Fibroblast of peridontal ligament (primary cell): ENCODE results near the gene ITIH5.
"Not testable (repeated sequence)": the region's sequence is repeated elsewhere in the genome, so short reads cannot be mapped to it uniquely, and the experiment has no call there.

Experiments
- DNase-seq: peaks from one replicate; pipeline ENCODE4 v3.0.0-alpha.2; 2010; ENCODE audit errors: extremely low read depth

The ITIH5 gene

GRCh38 chr10:7687228-7687907 is 20.6 kb upstream of the ITIH5 start:
- peak; percentile 64 for DNase-seq

DNA sequence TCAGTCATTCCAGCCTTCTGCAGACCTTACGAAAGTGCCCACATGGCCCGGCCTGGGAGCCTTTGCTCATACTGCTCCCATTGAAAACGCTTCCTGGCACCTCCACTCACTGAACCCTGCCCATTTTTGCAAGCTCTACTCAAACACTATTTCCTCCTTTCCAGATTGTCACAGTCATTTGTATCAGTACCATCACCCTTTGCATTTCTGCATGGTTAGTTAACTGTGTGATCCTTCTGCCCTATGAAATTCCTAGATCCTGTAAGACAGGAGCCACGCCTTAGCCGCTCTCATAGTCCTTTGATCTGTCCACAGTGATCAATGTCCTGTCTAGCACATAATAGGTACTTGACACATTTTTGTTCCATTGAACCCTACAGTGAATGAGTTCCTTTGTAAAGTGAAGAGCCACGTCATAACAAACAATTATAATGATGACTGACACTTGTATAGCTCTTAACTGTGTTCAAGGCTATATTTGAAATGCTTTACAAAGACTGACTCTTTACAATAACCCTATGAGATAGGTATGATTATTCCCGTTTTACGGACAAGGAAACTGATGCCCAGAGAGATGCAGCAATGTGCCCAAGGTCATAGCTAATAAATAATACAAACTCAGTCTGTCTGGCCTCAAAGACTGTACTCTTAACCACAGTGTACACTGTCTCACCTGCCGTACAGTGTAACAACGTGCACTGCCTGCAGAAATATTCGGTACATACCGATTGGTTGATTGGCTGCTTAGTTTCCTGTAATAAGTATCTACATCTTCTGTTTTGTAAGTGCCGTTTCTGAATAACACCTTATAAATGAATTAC is 19.8 kb upstream of the ITIH5 start:
- DNase-seq, result no peak

DNA sequence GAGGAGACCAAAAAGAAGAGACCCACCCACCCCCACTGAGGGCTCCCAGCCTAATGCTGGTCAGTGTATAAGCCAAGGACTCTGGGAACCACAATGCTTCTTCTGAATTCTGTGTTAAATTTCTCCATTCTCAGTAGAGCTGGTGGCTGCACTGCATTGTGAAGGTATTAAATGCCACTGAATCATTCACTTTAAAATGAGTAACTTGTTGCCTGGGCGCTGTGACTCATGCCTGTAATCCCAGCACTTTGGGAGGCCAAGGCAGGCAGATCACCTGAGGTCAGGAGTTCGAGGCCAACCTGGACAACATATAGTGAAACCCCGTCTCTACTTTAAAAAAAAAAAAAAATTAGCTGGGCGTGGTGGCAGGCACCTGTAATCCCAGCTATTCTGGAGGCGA is 13.3 kb upstream of the ITIH5 start:
- not testable (repeated sequence) for DNase-seq

GRCh38 chr10:7679256-7679655 is 12.5 kb upstream of the ITIH5 start:
- DNase-seq, result no peak

GRCh38 chr10:7672341-7673134 is 5.8 kb upstream of the ITIH5 start:
- DNase-seq, result no peak

DNA sequence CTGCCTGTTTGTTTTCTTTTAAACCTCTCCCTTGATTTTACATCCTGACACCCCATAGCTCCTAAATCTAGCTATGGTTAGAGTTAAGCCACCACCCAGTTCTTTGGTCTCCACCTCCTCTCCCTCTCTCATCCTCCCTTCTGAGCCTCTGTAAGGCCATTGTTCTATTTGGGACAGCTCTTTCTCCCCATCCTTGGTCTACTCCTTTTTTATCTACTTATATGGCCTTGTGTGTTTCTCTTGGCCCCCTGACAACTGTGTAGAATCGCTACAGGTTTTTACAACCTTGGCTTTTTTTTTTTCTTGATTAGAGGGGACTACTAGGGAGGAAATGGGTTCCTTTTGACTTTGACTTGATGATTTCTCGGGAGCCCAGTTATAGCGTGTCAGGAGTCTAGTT is 3.4 kb upstream of the ITIH5 start:
- no peak for DNase-seq

DNA sequence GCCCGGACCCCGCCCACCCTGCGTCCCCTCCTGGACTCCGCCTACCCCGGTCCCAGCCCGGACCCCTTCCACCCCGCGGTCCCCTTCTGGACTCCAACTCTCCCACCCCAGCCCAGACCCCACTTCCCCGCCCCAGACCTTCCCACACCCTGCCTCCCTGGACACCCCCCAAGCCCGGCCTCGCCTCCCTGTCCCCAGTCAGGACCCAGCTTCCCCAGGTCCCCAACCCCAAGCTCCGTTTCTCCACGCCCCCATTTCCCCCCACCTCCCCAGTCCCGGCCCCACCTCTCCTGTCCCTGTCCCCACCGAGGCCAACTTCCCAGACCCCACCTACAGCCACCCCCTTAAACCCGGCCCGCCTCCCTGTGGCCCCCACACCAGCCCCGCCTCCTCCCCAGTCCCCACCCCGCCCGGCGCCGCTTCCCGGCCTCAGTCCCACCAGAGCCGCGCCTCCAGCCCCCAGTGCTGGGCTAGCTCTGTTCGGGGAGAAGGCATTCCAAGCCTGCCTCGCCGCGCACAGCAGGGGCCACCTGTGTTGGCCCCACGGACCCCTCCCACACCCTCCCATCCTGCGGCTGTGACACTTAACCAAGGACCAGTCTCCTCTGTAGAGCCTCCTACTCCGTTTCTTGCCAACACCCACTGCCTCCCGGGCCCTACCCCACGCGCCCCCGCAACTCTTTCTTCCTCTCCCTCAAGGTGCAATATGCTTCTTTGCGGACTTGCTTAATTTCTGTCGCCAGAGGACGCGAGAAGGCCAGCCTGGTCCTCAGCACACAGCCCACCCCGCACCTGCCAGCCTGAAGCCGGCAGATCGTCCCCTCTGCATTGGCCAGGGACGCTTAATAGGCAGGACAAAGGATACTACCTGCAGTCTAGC is 736 bp upstream of the ITIH5 start:
- DNase-seq, result no peak

- no peak for DNase-seq
Measured at GRCh38 chr10:7665767-7666166, 999 bp downstream of the ITIH5 start.

DNA sequence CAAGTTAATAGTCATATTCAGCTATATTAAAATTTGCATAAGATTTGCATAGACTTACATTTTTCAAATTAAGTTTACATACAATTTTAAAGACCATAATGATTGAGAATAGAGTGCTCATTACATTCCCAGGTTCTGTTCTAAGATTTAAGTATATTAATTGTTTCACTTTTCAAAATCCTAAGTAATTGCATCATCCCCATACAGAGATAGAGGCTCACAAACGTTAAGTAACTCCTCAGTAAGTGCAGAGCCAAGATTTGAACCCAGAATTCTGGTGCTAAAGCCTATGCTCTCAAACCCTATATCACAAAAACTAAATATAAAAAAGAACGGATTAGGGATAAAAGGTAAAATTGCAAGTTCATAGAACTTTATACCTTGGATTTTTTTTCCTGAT is 2.1 kb downstream of the ITIH5 start:
- no peak for DNase-seq

GRCh38 chr10:7662522-7662921 is 4.2 kb downstream of the ITIH5 start:
- DNase-seq, result no peak

- DNase-seq, result no peak
Measured at GRCh38 chr10:7659560-7659959, 7.2 kb downstream of the ITIH5 start.

- DNase-seq, result no peak
Measured at GRCh38 chr10:7657552-7657951, 9.2 kb downstream of the ITIH5 start.

DNA sequence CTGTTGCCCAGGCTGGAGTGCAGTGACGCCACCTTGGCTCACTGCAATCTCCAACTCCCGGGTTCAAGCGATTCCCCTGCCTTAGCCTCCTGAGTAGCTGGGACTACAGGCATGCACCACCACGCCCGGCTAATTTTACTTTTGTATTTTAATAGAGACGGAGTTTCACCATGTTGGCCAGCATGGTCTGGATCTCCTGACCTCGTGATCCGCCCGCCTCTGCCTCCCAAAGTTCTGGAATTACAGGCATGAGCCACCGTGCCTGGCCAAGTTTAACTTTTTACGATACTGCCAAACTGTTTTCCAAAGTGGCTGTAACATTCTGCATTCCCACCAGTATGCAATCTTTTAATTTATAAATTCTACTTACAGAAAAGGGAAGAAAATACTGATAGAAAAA is 9.7 kb downstream of the ITIH5 start:
- DNase-seq, result not testable (repeated sequence)

GRCh38 chr10:7651853-7652470 is 14.8 kb downstream of the ITIH5 start:
- DNase-seq, result no peak

- no peak for DNase-seq
Measured at GRCh38 chr10:7649673-7650300, 17.0 kb downstream of the ITIH5 start.

DNA sequence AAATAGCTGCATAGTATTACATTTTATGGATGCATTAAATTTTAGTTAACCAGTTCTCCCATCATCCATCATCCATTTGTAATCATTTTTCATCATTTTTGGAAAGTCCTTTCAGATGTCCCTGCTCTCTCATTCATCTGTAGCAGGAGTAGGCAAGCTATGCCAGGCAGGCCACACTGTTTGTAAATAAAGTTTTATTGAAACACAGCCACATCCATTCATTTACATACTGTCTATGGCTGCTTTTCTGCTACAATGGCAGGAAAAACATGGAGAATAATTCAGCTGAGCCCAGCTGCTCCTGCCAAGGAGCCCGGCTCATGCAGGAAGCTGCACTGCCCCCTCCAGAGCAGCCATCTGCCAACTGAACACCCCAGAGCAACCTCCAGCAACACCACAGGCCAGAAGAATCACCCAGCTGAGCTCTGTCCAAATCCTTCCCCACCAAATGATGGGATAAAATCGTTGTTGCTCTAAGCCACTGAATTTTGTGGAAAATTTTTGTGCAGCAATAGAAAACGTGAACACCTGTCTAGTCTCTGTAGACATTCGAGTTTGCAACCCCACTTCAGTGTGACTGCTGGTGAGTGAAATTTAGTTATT is 19.6 kb downstream of the ITIH5 start:
- DNase-seq, result no peak

- no peak for DNase-seq
Measured at GRCh38 chr10:7642491-7643011, 24.2 kb downstream of the ITIH5 start.

DNA sequence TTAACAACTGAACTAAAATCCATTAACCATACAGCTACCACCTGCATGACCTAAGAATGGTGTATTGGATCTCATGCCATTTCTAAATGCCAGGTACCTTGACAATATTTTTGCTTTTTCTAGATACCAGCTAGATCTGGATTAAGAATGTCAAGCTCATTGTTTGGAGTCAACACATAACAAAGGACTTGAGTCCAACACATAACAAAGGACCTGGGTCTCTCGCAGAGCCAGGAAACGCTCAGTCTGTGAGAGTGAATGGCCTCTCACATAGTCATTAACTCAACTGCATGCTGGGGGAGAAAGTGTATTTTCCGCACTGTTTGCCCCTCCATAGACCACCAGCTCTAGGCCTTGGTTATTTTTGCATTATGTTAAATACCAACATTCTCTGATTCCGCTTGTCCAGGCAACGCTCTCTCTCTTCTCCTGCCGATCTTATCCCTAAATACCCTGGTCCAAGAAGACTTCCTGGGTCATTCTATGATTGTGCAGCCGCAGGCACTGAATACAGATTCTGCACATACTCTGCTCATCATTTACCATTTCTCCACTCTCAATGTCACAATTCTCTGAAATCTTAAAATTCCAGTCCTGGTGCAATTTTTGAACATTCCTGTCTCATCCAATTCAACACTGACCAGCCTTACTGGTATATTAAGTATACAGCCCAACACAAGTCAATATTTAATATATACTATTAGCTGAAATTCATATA is 31.2 kb downstream of the ITIH5 start:
- no peak for DNase-seq

DNA sequence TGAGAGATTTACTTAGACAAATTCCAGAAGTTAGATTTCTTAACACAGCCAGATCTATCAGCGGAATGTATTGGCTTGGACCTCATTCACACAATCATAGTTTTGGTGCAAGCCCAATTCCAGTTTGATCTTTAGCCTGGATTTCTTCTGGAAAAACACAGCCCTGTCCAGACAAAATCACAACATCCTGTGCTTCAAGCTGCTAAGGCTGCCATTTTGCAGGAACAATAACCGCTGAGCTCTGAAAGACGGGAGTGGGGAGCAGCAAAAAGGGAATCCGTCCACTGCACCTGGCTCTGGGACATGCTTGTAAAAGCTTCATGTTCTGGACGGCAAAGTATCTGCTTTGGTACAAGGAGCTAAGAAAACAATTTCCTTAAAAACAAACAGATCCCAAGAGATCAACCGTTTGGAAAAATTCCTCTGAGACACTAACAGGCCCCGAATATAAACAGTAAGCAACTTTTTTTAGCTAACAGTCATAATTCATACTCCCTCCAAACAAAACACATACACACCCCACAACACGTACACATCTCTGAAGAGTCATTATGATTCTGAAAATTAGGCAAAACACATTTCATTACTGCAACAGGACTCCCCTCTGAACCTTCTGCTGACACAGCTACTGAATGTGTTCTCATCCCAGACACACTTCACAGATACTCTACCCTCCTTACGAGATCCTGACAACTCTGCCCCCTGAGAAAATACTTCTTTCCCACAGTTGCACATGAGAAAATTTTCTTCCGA is 32.4 kb downstream of the ITIH5 start:
- no peak for DNase-seq
